COLO668 (cell line): Measurements from ENCODE around the gene PUSL1.
A peak's percentile ranks its signal among the peaks of the same experiment; 100 is the strongest.

Experiments used
- DNase-seq: peaks from one replicate; lab custom pipeline; 2025; ENCODE audit not compliant: unreplicated experiment; lab: John Stamatoyannopoulos, UW

The PUSL1 gene

DNA sequence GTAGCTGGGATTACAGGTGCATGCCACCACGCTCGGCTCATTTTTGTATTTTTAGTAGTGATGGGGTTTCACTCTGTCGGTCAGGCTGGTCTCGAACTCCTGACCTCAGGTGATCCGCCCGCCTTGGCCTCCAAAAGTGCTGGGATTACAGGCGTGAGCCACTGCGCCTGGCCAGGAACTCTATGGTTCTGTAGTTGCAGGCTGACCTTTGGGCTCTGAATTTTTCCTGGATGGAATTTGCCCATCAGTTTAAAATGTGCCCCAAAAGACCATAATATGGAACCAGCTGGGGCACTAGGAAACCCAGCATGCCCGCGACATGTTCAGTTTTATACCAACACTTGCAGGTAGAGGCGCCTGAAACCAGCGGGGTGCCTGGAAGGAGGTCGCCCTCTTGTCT lies 29.8 kb upstream of the PUSL1 start:
- DNase-seq = no peak

DNA sequence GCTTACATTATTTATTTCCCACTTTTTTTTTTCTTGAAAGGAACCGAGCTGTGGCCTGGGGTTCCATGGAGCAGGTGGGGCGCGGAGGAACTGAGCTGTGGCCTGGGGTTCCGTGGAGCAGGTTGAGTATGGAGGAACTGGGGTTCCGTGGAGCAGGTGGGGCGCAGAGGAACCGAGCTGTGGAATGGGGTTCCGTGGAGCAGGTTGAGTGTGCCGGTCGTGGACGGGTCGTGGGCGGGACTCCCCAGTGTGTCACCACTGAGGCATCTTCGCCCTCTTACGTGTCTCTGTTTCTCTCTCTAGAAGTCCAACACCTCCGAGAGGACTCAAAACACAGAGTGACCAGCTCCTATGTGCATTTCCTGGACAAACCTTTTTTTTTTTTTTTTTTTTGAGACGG lies 29.4 kb upstream of the PUSL1 start:
- DNase-seq = no peak

DNA sequence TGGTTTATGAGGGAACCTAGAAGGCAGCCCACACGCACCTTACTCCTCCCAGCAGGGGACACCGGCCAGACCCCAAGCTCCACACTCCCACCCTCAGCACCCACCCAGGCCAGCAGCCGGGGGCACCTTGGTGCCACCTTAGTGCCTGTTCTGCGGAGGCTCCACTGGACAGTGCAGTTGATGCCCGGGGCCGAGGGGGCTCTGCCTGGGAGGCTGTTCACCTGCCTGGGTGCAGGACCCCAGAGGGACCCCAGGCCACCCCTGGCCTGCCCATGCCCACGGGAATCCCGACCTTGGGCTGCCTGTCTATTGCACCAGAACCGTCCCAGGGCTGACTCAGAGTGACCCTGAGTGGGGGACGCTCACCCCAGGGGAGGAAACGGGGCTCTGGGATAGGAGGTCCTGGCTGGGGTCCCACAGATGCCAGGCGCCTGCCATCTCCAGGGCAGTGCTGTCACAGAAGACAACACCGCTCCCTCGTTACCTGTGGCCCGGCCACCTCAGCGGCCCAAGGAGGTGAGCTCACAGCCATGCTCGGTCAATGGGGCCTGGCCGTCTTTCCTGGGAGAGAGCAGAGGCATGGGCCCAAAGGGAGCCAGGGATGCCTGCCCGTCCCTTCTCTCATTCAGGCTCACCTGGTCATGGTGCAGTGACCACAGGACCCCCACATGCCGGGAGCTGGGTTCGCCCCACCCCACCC lies 27.5 kb upstream of the PUSL1 start:
- no peak for DNase-seq

DNA sequence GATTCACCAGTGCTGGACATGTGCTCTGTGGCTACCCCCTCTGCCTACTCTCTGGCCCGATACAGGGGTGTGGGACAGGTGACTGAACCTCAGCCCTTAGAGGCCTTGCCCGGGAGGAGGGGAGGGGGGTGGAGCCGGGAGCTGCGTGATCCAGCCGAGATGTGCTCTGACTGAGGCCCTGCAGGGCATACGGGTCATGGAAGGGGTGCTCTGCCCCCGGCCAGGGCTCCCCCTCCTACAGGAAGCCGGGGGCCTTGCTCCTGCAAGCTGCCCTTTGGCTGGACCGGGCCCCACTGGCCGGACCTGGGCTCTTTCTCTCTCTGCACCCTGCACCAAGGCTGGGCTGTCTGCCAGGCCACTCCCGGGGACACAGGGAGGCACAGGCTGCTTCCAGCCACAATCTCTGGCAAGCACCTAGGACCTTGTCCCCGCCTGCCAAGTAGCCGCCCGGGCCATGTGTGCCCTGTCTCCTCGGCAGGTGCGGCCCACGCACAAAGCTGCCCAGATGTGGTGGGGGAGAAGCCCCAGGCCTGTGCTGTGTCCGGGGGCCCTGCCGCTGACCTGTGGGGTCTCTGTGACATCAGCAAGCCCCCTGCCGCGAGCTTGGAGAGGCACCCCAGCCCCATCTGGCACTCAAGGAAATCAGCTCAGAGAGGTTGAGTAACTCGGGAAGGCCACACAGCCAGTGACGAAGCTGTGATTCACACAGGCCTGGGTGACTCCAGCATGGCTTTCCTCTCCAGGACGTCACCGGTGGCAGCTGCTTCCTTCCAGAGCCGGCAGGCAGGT lies 26.7 kb upstream of the PUSL1 start:
- DNase-seq = peak; percentile 91

DNA sequence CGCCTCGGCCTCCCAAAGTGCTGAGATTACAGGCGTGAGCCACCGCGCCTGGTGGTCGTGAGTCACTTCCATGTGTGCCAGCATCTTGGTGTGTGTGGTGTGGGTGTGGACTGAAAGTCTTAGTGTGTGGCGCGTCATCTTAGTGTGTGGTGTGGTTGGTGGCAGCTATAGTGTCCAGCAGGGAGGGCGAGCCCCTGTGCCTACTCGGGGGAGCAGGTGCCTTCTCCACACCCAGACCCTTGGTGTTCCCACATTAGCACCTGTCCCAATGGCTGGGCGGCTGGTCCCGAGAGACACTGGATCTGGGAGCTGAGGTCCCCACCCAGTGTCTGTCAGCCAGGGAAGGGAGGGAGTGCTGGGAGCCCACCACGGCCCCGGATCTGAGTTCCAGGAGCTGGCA lies 25.4 kb upstream of the PUSL1 start:
- DNase-seq = no peak

DNA sequence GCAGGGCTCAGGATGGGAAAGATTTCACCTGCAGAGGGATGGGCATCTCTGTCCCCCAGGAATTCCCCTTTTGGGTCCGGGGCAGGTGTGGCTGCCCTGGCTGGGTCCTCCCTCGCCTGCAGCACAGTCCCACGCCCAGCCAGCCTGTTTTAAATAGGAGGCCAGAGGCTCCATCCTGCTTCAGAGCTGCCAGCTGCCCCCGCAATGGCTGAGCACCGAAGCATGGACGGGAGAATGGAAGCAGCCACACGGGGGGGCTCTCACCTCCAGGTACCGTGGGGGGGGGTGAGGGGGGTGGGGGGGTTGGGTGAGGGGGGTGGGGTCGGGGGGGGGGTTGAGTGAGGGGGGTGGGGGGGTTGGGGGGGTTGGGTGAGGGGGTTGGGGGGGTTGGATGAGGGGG lies 24.6 kb upstream of the PUSL1 start:
- DNase-seq = peak; percentile 77

DNA sequence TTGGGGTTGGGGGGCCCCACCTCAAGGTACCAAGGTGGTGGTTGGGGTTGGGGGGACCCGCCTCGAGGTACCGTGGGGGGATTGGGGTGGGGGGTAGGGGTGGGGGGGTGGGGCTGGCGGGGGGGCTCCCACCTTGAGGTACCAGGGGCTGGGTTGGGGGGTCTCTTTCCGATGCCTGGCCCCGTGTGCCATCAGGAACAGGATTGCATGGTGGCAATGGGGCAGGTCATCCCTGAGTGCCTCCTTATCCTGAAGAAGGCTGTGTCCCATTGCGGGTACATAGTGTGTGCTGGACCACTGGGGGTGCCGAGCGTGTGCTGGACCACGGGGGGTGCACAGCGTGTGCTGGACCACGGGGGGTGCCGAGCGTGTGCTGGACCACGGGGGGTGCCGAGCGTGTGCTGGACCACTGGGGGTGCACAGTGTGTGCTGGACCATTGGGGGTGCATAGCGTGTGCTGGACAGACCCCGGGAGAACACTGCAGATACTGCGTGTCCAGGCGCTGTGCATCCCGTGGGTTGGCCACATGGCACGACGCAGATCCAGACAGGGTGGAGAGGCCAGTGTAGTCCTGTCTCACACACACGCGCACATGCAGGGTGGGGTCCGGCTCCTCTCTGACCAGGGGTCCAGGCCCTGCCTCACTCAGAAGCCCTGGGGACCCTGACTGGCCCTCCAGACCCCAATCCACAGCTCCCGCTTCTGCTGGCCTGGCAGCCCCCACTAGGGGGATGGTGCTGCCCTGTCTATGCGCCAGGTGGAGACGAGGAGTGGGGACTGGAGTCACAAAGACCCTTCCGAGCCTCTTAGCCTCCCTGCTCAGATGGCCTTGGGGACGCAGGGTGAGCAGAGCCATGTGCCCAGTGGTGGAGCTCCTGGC lies 23.9 kb upstream of the PUSL1 start:
- no peak for DNase-seq

DNA sequence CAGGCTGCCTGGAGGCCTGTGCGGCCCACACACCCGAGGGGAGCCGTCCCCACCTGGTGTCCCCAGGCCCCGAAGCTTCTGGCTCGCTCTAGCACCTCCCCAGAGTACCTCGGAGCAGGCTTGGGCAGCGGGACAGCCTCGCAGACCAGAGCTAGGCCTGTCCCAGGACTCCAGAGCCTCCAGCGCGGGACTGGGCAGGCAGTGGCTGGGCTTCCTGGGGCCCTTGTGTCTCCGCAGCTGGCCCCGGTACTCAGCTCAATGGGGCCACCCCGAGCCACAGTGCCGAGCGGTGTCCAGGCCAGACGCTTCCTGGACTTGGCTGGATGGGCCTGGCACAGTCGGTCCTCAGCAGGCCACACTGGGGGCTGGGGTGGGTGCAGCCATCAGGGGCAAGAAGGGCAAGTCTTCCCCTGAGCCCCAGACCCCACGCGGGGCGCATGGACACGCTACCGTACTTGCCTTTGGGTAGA lies 23.3 kb upstream of the PUSL1 start:
- no peak for DNase-seq

DNA sequence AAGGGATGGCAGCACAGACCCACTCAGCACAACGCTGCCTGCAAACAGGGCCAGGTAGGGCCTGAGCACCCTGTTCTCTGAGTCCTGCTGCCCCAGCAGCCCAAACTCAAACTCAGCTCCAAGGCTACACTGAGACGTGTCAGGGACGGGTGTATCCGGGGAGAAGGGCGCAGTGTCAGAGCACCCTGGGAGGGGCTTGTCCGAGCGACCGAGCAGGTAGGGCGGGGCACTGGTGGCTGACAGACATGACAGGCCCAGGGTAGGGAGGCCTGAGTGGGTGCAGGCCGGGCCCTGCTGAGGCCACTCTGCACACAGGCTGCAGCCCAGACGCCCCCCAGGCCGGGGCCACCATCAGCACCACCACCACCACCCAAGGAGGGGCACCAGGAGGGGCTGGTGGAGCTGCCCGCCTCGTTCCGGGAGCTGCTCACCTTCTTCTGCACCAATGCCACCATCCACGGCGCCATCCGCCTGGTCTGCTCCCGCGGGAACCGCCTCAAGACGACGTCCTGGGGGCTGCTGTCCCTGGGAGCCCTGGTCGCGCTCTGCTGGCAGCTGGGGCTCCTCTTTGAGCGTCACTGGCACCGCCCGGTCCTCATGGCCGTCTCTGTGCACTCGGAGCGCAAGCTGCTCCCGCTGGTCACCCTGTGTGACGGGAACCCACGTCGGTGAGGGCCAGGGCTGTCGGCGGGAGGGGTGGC lies 22.6 kb upstream of the PUSL1 start:
- peak; percentile 77 for DNase-seq

DNA sequence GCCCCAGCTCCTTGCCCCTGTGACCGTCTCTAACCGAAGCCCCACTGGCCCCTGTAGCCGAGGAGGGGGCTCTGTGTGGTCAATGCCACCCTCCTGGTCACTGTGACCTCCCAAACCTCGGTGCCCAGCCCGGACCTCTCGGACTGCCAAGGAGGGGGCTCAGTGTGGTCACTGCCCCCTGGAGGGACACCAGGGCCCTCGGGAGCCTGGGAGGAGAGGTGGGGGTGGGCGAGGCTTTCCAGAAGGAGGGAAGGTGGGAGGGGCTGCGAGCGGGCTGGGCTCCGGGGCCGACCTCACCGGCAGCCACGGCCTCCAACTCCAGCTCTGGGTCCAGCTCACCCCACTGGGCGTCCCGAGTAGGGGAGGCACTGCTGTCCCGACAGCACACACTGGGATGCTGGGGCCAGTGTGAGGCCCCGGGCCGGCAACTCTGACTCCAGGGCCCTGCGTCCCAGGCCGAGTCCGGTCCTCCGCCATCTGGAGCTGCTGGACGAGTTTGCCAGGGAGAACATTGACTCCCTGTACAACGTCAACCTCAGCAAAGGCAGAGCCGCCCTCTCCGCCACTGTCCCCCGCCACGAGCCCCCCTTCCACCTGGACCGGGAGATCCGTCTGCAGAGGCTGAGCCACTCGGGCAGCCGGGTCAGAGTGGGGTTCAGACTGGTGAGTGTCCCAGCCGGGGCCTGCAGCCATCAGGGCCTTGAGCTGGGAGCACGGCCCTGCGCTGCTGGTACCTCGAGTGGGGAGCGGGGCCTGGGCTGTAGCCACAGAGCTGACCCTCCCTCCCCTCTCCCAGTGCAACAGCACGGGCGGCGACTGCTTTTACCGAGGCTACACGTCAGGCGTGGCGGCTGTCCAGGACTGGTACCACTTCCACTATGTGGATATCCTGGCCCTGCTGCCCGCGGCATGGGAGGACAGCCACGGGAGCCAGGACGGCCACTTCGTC lies 21.8 kb upstream of the PUSL1 start:
- no peak for DNase-seq

DNA sequence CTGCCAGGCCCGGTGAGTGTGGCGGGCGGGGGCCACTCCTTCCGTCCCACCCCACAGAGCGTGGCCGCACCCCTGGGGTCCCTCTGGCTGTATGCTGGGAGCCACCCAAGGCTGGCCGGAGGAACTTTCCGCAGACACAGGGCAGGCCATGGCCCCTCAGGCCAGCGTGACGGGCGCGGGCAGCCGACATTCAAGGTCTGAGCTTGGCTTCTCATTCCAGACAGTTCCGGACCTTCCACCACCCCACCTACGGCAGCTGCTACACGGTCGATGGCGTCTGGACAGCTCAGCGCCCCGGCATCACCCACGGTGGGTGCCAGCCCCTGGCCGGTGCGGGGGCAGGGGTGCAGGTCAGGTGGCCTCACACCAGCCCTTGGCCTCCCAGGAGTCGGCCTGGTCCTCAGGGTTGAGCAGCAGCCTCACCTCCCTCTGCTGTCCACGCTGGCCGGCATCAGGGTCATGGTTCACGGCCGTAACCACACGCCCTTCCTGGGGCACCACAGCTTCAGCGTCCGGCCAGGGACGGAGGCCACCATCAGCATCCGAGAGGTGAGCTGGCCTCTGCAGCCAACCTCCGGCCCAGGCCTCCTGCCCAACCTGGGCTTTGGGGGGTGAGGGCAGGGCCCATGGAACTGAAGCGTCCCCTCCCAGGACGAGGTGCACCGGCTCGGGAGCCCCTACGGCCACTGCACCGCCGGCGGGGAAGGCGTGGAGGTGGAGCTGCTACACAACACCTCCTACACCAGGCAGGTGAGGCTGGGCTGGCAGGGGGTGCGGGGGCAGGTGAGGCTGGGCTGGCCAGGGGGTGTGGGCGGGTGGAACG lies 20.9 kb upstream of the PUSL1 start:
- DNase-seq = peak; percentile 94

DNA sequence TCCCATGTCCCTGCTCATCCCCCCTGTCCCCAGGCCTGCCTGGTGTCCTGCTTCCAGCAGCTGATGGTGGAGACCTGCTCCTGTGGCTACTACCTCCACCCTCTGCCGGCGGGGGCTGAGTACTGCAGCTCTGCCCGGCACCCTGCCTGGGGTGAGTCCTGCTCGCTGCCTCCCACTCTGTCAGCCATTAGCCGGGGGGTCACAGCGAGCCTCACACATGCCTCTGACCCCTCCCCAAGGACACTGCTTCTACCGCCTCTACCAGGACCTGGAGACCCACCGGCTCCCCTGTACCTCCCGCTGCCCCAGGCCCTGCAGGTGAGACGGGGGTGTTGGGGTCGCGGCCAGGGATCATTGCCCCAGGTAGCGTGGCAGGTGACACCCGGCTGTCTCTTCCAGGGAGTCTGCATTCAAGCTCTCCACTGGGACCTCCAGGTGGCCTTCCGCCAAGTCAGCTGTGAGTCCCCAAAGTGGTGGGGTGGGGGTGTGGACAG lies 18.1 kb upstream of the PUSL1 start:
- peak; percentile 88 for DNase-seq

DNA sequence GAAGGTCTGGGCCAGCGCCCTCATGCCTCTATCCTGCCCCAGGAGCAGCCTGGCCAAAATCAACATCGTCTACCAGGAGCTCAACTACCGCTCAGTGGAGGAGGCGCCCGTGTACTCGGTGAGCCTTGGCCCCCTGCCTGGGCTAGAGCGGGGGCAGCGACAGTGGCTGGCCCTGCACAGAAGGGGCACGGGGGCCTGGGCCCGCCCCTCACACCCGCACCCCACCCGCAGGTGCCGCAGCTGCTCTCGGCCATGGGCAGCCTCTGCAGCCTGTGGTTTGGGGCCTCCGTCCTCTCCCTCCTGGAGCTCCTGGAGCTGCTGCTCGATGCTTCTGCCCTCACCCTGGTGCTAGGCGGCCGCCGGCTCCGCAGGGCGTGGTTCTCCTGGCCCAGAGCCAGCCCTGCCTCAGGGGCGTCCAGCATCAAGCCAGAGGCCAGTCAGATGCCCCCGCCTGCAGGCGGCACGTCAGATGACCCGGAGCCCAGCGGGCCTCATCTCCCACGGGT lies 17.3 kb upstream of the PUSL1 start:
- peak; percentile 91 for DNase-seq

DNA sequence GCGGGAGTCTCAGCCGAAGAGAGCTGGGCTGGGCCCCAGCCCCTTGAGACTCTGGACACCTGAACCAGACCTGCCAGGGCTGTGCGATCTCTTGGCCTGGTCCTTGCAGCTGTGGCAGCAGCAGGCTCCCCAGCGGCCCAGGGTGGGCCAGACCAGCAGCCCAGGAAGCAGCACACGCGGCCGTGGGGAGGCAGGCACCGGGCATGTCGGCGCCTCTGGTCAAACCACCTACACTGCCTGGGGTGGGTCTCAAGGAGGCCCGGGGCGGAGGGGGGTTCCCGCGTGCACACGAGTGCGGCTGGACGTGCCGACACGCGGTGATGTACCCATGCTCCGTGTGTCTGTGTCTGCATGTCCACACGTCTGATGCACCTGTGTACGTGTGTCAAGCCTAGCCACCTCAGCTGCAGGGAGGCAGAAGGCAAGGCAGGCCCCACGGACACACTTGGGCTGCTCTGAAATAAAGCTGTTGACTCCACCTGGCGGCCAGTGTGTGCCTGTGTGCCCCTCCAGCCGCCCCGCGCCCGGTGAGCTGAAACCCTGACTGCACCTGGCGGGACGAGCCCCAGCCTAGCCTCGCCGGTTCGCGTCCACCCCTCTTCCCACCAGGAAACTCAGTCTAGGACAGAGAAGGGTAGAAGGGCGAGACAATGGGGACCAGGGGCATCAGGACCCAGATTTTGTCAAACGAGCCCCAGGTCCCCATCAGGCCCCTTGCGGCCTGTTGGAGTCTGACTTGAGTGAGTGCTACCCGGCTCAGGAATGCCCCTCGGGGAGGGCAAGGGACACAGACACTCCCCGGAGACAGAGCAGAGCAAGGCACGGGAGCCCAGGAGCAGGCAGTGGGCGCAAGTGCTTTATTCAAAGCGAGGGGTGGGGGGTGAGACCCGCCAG lies 16.6 kb upstream of the PUSL1 start:
- peak; percentile 98 for DNase-seq

DNA sequence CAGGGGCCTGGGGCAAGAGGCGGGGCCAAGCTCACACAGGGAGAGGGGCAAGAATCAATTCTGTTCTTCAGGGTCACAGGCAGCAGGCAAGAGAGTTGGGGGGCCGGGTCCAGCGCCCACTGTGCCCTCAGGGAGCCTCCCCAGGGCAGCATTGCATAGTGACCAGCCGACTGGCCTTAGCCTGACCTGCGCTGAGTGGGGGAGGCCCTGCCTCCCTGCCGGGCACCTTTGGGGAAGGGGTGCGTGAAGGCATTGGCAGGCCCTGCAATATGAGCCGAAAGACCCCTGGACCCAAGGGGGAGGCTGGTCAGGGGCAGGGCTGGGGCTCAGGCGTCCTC lies 16.0 kb upstream of the PUSL1 start:
- DNase-seq = no peak

DNA sequence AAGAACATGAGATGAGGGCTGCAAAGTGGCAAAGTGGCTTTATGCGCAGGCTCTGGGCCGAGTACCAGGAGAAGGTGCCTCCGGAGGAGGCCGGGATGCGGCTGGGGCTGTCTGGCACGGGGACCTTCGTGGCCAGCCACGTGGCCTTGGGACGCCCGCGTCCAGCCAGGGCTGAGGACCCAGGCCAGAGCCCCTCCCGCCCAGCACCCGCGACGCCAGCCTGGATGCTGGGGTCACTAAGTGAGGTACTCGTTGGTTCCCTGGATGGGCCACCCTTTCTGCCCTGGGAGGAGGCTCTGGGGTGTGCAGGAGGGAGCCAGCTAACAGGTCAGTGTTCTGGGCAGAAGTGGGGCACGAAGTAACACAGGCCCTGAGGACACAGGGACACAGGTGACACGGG lies 15.5 kb upstream of the PUSL1 start:
- no peak for DNase-seq
